HEK293T (cell line): Measurements from ENCODE around the gene LZTFL1.
A peak's percentile ranks its signal among the peaks of the same experiment; 100 is the strongest.

ENCODE experiments used
- CTCF ChIA-PET: fragments of 350-600 bp; formaldehyde crosslinking; extraction: SDS; loops from one replicate; lab custom pipeline; 2021; ENCODE audit warnings: antibody characterized with exemption, inconsistent platforms; lab: Yijun Ruan, JAX
- POLR2A ChIA-PET: fragments of 350-600 bp; formaldehyde crosslinking; extraction: SDS; loops from one replicate; lab custom pipeline; 2020; ENCODE audit warnings: antibody characterized with exemption, inconsistent platforms; lab: Yijun Ruan, JAX
- DNase-seq: peaks from one replicate; pipeline ENCODE4 v3.0.0; 2012; ENCODE audit warnings: mixed read lengths; ENCODE audit errors: extremely low spot score
- ARNT ChIP-seq: fragments of 450-650 bp; IDR thresholded peaks from 2 replicates; pipeline ENCODE4 v1.6.1; 2017; ENCODE audit warnings: mild to moderate bottlenecking
- BHLHE40 ChIP-seq: fragments of 450-650 bp; IDR thresholded peaks from 2 replicates; pipeline ENCODE4 v1.6.1; 2016; ENCODE audit warnings: mild to moderate bottlenecking, moderate library complexity, borderline replicate concordance
- CTBP1 ChIP-seq: fragments of 450-650 bp; IDR thresholded peaks from 2 replicates; pipeline ENCODE4 v1.6.1; 2016; ENCODE audit warnings: borderline replicate concordance
- ELF4 ChIP-seq: fragments of 450-650 bp; IDR thresholded peaks from 2 replicates; pipeline ENCODE4 v1.6.1; 2017; ENCODE audit warnings: antibody characterized with exemption
- FOXA1 ChIP-seq: fragments of 450-650 bp; IDR thresholded peaks from 2 replicates; pipeline ENCODE4 v1.6.1; 2016; ENCODE audit warnings: mild to moderate bottlenecking
- FOXK2 ChIP-seq: fragments of 450-650 bp; IDR thresholded peaks from 2 replicates; pipeline ENCODE4 v1.6.1; 2016; ENCODE audit warnings: mild to moderate bottlenecking
- FOXM1 ChIP-seq: fragments of 450-650 bp; IDR thresholded peaks from 2 replicates; pipeline ENCODE4 v1.6.1; 2017; ENCODE audit warnings: mild to moderate bottlenecking, borderline replicate concordance
- HDGF ChIP-seq: fragments of 450-650 bp; IDR thresholded peaks from 2 replicates; pipeline ENCODE4 v1.6.1; 2017; ENCODE audit warnings: antibody characterized with exemption, borderline replicate concordance
- L3MBTL2 ChIP-seq: fragments of 450-650 bp; conservative IDR thresholded peaks from 2 replicates; pipeline ENCODE4 v1.6.1; 2016; ENCODE audit warnings: mild to moderate bottlenecking
- LEF1 ChIP-seq: fragments of 450-650 bp; IDR thresholded peaks from 2 replicates; pipeline ENCODE4 v1.6.1; 2017; ENCODE audit warnings: mild to moderate bottlenecking, borderline replicate concordance
- NFRKB ChIP-seq: fragments of 450-650 bp; IDR thresholded peaks from 2 replicates; pipeline ENCODE4 v1.6.1; 2016; ENCODE audit warnings: mild to moderate bottlenecking, moderate library complexity
- SP1 ChIP-seq: fragments of 450-650 bp; IDR thresholded peaks from 2 replicates; pipeline ENCODE4 v1.6.1; 2017
- SUZ12 ChIP-seq: fragments of 450-650 bp; IDR thresholded peaks from 2 replicates; pipeline ENCODE4 v1.6.1; 2016; ENCODE audit warnings: mild to moderate bottlenecking
- TARDBP ChIP-seq: fragments of 450-650 bp; IDR thresholded peaks from 2 replicates; pipeline ENCODE4 v1.6.1; 2016
- ZNF384 ChIP-seq: fragments of 450-650 bp; IDR thresholded peaks from 2 replicates; pipeline ENCODE4 v1.6.1; 2016
- TF ChIP-seq, protein P1 (sequence below): fragments of 450-650 bp; IDR thresholded peaks from 2 replicates; pipeline ENCODE4 v1.6.1; 2016

LZTFL1 gene, protein sequence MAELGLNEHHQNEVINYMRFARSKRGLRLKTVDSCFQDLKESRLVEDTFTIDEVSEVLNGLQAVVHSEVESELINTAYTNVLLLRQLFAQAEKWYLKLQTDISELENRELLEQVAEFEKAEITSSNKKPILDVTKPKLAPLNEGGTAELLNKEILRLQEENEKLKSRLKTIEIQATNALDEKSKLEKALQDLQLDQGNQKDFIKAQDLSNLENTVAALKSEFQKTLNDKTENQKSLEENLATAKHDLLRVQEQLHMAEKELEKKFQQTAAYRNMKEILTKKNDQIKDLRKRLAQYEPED

DNA sequence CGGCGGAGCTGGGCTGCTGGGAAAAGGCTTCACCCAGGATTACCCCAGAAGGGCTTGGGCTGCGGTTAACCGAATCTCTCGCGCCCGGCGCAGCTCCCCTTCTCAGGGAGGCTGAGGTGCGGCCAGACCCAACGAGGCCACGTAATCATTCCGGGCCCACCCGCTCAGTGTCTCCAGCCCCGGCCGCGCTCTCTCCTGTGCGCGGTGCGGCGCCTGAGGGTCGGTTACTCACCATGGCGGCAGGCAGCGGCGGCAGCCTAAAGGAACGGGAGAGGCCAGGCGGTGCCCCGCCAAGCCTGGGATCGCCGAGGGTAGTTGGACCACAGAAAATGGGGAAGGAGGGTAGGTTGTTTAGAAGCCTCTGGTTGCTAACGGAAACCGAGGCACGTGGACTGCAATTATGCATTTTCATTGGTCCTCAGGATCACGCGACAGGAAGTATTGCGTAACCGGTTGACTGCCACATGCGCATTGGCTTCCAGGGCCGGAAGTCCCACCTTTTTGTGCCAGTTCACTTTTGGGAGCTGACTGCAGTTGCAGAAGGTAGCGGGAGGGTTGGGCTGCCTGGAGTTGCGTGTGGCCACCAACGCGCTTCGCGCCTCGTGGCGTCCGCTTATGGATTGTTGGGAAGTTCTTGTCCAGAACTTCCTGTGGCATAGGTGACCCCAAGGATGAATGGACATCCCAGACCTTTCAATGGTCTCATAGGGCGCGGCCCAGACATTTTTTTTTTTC lies at the start of gene LZTFL1:
TSS of gene LZTFL1 (minus strand) at position 363 of the 735 bp plus-strand sequence. CDS start at position 235, 128 bp downstream.
- POLR2A ChIA-PET: interaction anchor here (0.7 to 1.3 kb wide), 4 partner anchors 9 to 1192 kb away, joined by 3 to 4 read pairs (median 4); no protein-coding TSS in a partner anchor
- 0 out of 2 replicates have a peak, but pooled peaks have one; percentile 46 for TF ChIP-seq FOXK2
- peak; percentile 99 for TF ChIP-seq L3MBTL2
- peak; percentile 32; the same call in 1 of the 2 replicates for TF ChIP-seq ELF4
- TF ChIP-seq LEF1: no peak
- TF ChIP-seq, protein P1, sequence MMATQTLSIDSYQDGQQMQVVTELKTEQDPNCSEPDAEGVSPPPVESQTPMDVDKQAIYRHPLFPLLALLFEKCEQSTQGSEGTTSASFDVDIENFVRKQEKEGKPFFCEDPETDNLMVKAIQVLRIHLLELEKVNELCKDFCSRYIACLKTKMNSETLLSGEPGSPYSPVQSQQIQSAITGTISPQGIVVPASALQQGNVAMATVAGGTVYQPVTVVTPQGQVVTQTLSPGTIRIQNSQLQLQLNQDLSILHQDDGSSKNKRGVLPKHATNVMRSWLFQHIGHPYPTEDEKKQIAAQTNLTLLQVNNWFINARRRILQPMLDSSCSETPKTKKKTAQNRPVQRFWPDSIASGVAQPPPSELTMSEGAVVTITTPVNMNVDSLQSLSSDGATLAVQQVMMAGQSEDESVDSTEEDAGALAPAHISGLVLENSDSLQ: peak; percentile 78
- TF ChIP-seq ZNF384: no peak
- CTCF ChIA-PET: no interaction called here
- peak; percentile 91 for DNase-seq

DNA sequence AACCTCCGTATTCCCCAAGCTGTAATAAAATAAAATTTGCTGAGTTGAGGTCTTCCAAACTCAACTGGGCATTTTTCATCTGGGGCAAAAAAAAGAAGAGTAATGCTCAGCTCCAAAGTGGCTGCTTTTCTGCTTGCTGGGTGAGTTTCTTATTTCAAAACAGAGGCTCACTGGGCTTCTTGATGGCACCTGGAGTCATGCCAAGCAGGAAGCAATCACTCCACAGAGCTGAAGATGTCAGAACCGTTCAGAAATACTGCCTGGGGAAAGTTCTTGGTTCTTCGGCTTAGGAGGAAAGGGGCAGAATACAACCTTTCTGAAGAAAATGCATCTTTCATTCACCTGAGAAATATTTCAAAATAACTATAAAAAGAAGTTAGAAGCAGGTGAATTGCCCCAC lies 48.5 kb upstream of the LZTFL1 start:
- ChIA-PET POLR2A (no interaction called here), CTCF (no interaction called here)
- TF ChIP-seq FOXA1: no peak
- no peak for TF ChIP-seq ELF4
- no peak for TF ChIP-seq LEF1
- TF ChIP-seq SP1: no peak
- TF ChIP-seq BHLHE40: no peak
- no peak for TF ChIP-seq ARNT
- TF ChIP-seq L3MBTL2: no peak
- TF ChIP-seq FOXK2: no peak
- no peak for TF ChIP-seq SUZ12
- TF ChIP-seq, protein P1: no peak
- no peak for TF ChIP-seq NFRKB
- no peak for DNase-seq

DNA sequence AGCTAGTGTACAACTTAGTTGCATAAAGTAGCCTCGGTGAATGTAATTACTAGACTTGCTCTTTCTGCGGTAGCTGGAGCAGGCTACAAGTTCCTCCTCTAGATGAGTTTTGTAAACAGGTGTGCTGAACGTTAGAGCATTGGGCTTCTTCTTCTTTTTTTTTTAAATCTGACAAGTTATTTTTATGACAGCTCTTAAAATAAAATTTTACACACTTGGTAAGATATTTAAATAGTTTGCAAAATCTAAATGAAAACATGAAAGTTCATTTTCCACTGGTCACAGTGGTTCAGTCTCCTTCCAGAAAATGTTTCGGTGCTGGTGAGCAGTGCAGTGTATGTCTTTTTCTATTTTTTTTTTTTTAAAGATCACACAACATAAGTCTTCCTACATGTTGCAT lies 47.4 kb upstream of the LZTFL1 start:
- POLR2A ChIA-PET: no interaction called here

DNA sequence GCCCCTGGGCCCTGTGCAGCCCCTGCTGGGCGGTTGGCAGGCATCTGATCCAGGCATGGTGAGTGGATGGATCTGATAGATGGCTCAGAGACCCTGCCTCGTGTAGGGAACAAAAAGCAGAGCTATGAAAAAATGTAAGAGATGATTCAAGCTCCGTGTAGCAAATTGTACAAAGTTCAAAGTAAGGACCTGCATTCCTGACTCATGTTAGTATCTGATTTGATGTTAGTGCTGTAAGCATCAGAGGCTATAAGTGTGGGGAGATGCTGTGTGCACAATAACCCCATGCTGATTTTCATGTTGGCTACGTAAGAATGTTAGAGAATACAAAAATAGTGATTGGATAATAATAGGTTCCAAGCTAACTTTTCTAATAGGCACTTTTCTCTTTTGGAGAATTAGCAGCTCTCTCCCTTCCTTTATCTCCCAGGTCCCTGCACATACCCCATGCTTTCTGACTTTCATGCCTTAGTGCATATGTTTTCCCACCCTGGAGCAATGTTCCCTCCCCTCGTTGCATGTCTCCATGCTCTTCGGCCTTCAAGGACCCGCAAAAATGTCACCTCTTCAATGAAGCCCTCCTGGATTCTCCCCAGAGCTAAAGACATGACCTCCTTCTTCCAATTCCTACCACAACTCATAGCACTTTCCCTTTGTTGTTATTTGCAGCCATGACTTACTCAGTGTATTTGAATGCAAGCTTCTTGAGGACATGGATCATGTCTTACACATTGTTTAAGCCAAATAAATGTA lies 46.0 kb upstream of the LZTFL1 start:
- DNase-seq: no peak
- ChIA-PET POLR2A (no interaction called here), CTCF (no interaction called here)
- no peak for TF ChIP-seq FOXM1
- TF ChIP-seq FOXA1: no peak
- TF ChIP-seq, protein P1: no peak
- no peak for TF ChIP-seq TARDBP
- TF ChIP-seq HDGF: no peak
- no peak for TF ChIP-seq SP1
- no peak for TF ChIP-seq L3MBTL2
- no peak for TF ChIP-seq SUZ12
- TF ChIP-seq LEF1: no peak
- no peak for TF ChIP-seq ZNF384
- no peak for TF ChIP-seq NFRKB
- TF ChIP-seq CTBP1: no peak
- TF ChIP-seq FOXK2: no peak

More for the DNA sequence above, 47.4 kb upstream of the LZTFL1 start:
- TF ChIP-seq ZNF384 (no peak), ELF4 (no peak), BHLHE40 (no peak), ARNT (no peak), NFRKB (no peak), LEF1 (no peak), HDGF (no peak), TARDBP (no peak), CTBP1 (no peak), FOXM1 (no peak), FOXA1 (no peak)
- TF ChIP-seq, protein P1: no peak
- CTCF ChIA-PET: no interaction called here
- no peak for DNase-seq

DNA sequence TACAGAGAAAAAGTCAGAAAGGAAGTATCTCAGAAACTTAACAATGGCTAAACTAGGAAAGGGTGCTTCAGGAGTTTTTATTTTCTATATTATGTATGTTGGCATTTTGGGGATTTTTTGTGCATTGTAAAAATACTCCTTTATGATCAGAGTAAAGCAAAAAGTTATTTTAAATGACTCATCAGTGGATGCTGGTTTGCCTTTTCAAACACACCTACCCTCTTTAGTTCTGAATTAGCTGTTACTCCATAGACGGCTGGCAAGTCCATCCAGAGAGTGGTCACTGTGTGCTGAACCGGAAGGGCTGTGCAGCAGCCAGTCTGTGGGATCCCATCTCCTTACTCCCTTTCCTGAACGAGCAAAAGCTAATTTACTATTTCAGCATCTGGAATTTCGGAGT lies 45.4 kb upstream of the LZTFL1 start:
- ChIA-PET POLR2A (no interaction called here), CTCF (no interaction called here)
- no peak for DNase-seq
- no peak for TF ChIP-seq FOXK2
- TF ChIP-seq FOXA1: no peak
- no peak for TF ChIP-seq FOXM1
